Measurements from ENCODE around the gene NKD2.

NKD2 gene

DNA sequence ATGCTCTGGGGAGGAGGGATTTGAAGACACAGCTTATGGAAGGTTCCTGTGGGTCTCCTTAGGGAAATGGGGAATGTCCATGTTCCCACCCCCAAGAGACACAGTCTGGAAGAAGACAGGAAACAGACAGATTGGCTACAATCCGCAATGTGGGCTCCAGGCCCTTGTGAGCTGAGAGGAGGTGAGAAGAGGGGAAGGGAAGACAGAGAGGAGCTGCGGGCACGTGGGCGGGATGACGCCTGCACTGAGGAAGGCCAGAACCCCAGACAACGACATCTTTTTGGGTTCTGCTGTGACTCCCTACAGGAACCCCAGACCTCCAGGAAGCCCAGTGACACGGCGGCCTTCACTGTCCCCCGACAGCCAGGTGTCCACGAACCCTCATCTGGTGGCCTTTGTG is 29.9 kb upstream of the NKD2 start:
- no peak for DNase-seq (ENCODE audit: low read depth)

- no peak for DNase-seq (ENCODE audit: low read depth)
Measured at GRCh38 chr5:979100-979817, 29.3 kb upstream of the NKD2 start.

- DNase-seq (ENCODE audit: low read depth): no peak
Measured at GRCh38 chr5:980001-980588, 28.5 kb upstream of the NKD2 start.

- DNase-seq (ENCODE audit: low read depth): no peak
Measured at GRCh38 chr5:980966-981365, 27.6 kb upstream of the NKD2 start.

DNA sequence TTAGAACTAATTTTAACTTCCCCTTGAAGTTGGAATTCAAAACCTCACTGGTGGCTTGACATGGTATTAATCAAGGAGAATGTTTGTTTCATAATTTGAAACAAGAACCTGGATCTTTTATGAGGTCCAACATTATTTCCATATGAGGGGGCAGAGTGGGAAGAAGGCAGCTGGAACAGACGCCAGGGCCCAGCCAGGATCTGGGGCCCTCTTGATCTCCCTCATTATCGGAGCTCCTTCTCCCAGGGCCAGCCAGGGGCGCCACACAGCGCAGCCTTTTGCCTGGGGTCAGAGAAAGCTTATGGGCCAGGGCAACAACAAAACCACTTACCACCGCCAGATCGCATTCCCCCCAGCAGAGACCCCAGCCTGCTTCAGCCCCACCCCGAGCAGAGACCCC is 27.1 kb upstream of the NKD2 start:
- no peak for DNase-seq (ENCODE audit: low read depth)

- DNase-seq (ENCODE audit: low read depth): no peak
Measured at GRCh38 chr5:982377-983237, 26.0 kb upstream of the NKD2 start.

DNA sequence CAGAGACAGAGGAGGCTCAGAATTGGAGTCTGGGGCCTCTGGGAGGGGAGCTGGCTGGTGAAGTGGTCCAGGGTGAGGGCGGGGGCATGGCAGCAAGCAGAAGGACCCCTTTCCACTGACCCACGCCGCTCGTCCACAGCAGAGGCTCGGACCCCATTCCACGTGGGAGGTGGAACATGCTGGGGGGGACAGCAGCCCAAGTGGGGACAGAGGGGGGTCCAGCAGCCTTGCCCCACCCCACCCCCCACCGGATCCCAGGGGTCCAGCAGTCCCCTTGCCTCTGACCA is 25.4 kb upstream of the NKD2 start:
- DNase-seq (ENCODE audit: low read depth): no peak

GRCh38 chr5:983568-983967 is 25.0 kb upstream of the NKD2 start:
- no peak for DNase-seq (ENCODE audit: low read depth)

DNA sequence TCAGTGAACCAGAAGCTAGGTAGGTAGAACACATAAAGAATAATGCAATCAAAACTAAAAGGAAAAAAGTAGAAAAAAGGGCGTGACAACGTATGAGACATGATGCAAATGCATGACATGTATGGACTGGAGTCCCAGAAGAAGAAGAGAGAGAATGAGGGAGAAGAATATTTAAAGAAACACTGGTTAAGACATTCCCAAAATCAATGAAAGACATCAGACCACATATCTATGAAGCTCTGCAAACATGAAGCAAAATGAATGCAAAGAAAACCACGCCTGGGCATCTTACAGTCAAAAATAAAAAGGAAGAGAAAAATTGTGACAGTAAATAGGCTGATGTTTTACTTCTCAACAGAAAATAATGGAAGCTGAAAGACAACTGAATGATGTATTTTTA is 23.8 kb upstream of the NKD2 start:
- DNase-seq (ENCODE audit: low read depth): no peak

GRCh38 chr5:987761-988160 is 20.8 kb upstream of the NKD2 start:
- no peak for DNase-seq (ENCODE audit: low read depth)

GRCh38 chr5:988322-988721 is 20.3 kb upstream of the NKD2 start:
- DNase-seq (ENCODE audit: low read depth): no peak

- no peak for DNase-seq (ENCODE audit: low read depth)
Measured at GRCh38 chr5:989961-990530, 18.6 kb upstream of the NKD2 start.

DNA sequence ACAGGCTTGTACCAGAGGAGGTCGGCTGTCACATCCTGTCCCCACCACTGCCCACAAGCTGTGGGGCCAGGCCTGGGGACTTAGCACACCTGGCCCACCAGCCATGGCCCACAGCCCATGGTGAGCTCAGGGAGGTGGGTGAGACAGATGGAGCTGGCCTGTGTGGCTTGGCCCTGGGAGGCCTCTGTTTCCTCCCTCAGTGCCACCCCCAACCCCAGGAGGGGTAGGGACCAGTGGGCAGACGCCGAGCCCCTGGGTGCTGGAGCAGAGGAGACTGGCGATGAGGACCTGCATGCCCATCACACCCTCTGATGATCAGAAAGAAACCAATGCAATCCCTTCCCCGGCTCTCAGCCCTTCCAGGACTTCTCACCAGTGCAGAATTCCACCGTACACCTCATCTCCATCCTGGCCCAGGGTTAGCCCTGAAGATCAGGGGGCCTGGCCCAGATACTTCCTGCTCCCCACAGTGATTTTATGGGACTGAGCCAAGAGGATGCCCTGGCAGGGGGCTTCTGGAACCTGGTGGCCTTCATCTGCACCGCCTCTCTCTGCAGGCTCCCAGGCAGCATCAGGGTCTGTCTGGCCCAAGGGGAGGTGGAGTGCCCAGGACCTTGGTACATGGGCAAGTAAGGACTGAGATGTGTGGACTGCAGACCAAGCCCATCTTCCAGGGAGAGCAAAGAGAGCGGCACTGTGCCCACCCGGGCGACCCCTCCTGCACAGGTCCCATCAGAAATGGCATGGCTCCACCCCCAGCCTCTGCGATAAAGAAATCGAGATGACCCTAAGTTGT is 16.9 kb upstream of the NKD2 start:
- DNase-seq (ENCODE audit: low read depth): no peak

GRCh38 chr5:994272-994607 is 14.4 kb upstream of the NKD2 start:
- DNase-seq (ENCODE audit: low read depth): no peak

GRCh38 chr5:994821-995220 is 13.8 kb upstream of the NKD2 start:
- DNase-seq (ENCODE audit: low read depth): no peak

GRCh38 chr5:995318-995717 is 13.3 kb upstream of the NKD2 start:
- no peak for DNase-seq (ENCODE audit: low read depth)

DNA sequence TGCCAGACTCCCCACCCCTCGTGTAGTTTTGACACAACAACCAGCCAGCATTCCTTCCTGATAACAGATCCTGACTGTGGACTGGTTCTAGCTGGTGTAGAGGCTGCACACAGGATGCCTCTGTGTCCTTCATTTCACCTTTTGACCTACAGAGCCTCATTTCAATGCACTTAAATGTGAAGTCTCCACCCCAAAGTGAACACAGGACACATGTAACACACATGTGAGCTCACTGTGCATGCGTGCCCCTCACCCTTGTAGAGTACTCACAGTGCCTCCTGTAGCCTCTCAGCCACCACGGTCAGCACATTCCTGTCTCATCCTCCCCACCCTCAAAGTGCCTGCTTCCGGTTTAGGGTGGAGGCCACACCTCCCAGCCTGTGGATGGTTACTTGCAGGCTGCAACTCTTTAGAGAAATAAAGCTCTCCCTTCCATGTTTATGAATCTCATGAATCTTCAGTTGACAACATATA is 11.6 kb upstream of the NKD2 start:
- DNase-seq (ENCODE audit: low read depth): no peak

DNA sequence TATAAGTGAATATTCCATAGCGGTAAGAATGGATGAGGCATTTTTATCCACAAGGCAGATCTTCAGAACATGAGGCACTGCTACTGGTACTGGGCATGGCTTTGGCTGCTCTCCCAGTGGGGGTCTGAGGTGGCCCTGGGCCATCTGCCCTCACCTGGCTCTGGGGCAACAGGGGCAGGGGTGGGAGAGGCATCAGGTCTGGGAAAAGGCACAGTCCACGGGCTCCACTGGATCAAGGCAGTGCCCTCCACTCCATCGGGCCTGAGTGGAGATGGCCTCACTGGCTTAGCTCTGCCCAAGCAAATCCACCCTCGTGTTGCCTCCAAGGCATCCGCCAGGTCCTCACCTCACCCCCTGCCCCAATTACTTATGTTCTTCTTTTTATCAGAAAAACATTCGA is 10.9 kb upstream of the NKD2 start:
- DNase-seq (ENCODE audit: low read depth): no peak

GRCh38 chr5:998246-999031 is 10.2 kb upstream of the NKD2 start:
- DNase-seq (ENCODE audit: low read depth): no peak

- DNase-seq (ENCODE audit: low read depth): no peak
Measured at GRCh38 chr5:999032-999501, 9.5 kb upstream of the NKD2 start.

- DNase-seq (ENCODE audit: low read depth): no peak
Measured at GRCh38 chr5:999724-1000123, 8.9 kb upstream of the NKD2 start.
